T1000 (cell line): ENCODE data around the gene BCKDK.

Experiments
- DNase-seq: peaks from one replicate; lab custom pipeline; 2025; ENCODE audit warnings: mixed read lengths; lab: John Stamatoyannopoulos, UW

Gene BCKDK

DNA sequence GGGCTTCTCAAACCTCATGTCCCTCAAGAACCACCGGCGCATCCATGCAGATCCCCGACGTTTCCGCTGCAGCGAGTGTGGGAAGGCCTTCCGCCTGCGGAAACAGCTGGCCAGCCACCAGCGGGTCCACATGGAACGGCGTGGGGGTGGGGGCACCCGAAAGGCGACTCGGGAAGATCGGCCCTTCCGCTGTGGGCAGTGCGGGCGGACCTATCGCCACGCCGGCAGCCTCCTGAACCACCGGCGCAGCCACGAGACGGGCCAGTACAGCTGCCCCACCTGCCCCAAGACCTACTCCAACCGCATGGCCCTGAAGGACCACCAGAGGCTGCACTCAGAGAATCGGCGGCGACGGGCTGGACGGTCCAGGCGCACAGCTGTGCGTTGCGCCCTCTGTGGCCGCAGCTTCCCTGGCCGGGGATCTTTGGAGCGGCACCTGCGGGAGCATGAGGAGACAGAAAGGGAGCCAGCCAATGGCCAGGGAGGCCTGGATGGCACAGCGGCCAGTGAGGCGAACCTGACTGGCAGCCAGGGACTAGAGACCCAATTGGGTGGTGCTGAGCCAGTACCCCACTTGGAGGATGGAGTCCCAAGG, 28.1 kb upstream of the BCKDK start:
- DNase-seq = no peak

GRCh38 chr16:31080756-31081419, 27.3 kb upstream of the BCKDK start:
- DNase-seq = no peak

- no peak for DNase-seq
Observed at GRCh38 chr16:31081428-31082351, 26.5 kb upstream of the BCKDK start.

DNA sequence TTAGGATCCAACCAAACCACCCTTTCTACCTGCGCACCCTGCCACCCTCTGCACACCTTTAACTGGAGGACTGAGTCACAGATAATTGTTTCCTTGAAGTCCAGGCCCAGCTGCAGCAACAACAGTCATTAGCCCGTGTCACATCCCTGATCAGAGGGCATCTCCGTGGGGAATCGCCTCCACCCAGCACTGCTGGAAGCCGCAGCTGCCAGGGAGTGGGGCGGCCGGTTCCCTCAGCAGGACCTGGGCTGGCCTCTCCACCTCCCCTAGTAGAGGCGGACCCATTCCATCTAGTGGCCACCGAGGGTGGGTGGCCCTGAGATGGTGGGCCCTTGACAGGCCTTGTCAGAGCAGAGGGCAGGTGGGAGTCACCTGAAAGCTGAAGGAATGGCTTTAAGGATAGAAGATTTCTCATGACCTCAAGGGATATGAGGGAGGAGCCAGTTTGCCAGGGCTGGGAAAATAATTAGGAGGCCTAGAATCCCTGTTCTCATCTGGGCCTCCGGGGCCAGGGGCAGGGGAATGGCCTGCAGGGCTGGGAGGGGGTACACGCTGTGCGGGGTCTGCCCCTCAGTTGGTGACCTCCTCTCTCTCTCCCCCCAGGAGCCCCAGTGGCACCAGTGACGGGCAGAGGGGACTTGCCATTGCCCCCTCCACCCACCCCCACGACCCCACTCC, 25.7 kb upstream of the BCKDK start:
- no peak for DNase-seq

DNA sequence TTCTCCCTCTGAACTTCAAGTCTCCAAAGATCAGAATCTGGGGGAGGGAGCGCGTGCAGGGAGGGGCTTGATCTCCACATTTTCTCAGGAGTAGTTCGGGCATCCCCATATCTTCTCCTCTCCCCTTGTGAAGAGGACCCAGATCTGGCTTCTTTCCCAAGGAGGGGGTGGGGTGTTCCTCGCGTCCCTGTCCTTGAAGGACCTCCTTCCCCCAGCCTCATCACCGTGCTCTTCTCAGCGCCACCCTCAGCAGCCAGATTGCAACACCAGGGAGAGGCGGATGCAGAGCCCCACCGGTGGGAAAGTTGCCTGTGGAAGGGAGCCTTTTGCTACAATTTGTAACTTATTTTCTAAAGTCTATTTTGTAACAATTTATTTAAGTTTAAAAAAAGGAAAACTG, 25.1 kb upstream of the BCKDK start:
- no peak for DNase-seq

- no peak for DNase-seq
Observed at GRCh38 chr16:31083556-31083955, 24.6 kb upstream of the BCKDK start.

- DNase-seq = no peak
Observed at GRCh38 chr16:31083981-31084380, 24.2 kb upstream of the BCKDK start.

DNA sequence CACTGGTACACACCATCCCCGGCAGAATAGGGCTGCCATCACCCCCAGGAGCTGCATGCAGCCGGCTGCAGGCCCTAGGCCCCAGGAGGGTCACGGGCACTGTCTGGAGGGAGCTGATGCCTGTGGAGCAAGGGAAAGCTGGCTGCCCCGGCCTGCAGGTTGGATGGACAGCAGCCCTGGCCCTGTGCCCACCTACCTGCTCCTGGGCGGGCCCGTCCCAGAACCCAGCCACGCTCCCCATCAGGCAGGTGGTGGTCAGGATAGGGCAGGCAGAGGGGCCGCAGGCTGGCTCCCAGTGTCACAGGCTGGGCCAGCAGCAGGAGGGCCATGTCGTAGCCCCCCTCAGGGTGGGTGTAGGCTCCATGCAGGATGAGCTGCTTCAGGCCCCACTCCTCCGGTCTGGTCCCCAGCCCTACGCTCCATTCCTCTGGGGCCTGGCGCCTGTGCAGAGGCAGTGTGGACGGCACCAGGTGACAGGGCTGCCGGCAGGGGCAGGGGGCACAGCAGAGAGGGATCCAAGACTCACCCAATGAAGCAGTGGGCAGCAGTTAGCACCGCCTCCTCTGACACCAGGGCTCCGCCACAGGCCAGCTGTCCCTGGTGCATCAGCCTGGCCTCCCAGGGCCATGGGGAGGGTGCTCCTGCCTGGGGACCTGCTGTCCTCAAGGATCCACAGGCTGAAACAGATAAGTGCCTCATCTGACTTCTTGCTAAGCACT, 23.4 kb upstream of the BCKDK start:
- no peak for DNase-seq

GRCh38 chr16:31085411-31085810, 22.8 kb upstream of the BCKDK start:
- DNase-seq = no peak

GRCh38 chr16:31085873-31086628, 22.1 kb upstream of the BCKDK start:
- no peak for DNase-seq

DNA sequence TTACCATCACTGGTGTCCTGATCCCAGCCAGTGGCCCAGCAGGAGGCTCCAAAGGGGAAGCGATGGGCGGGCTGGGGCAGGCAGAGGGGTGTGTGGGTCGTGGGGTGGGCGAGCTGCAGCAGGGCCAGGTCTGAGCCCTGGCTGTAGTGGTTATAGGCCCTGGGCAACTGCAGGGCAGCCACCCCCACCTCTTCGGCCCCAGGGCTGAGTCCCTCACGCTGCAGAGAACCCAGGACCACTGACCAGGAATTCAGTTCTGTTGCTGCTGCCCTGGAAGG, 21.6 kb upstream of the BCKDK start:
- DNase-seq = no peak

DNA sequence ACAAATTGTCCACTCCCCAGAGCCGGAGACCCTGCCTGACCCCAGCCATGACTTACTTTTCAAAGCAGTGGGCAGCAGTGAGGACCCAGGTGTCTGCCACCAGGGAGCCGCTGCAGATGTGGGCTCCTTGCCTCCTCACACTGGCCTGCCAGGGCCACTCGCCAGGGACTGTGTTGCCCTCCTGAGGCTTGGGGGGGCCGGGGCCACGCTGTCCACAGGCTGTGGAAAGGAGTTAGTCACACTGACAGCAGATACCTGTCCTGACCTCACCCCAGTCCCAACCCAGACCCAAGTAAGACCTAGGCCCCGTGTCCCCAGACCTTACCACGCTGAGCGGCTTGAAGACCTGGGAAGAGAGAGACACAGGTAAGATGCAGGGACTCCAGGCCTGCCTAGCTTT, 20.7 kb upstream of the BCKDK start:
- no peak for DNase-seq

GRCh38 chr16:31087971-31088370, 20.2 kb upstream of the BCKDK start:
- DNase-seq = no peak

DNA sequence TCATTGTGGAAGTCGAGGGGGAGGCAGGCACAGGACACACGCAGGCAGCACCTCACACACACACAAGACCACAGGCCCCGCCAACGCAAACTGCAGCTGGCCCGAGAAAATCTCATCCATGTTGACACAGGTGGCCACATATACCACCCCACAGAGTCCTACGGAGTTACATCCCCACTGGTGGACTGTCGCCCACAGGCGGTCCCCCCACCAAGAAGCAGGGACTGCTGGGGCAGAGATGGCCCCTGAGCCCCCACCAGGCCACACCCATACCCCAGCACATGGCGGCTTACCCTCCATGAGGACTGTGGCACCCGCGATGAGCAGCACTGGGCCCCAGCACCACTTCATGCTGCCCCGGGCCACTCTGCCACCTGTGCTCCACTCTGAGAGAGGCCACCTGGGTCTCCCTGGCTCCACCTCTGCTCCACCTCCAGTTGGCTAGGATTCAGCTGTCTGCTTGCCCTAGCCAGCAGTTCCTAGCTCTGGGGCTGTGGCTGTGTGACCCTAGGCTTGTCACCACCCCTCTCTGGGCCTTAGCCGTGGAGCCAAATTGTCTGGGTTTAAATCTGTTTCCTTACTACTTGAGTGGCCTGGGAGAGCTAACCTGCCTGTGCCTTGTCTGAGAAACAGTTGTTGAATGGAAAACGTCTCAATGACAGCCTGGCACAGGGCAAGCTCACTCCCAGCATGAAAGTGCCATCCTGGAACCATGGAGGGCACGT, 19.6 kb upstream of the BCKDK start, which contains the start of gene PRSS53:
TSS of gene PRSS53 (minus strand) at position 485 of the 725 bp plus-strand sequence. CDS start at position 351, 134 bp downstream.
- no peak for DNase-seq

DNA sequence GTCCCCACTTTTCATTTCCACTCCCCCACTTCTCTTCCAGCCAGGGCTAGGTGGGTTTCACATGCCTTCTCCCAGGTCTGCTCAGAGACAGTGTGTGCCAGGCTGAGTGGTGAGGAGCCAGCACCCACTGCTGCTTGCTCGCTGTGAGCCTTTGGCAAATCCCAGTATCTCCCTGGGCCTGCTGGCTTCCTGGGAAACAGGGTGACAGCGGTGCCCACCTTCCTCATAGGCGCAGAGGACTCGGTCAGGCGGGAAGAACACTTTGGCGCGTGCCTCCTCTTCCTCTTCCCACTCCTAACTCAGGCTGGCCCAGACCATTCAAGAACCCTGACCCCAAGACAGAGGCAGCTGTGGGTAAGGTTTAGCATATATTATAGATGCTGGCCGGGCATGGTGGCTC, 19.0 kb upstream of the BCKDK start:
- no peak for DNase-seq

GRCh38 chr16:31090540-31090939, 17.6 kb upstream of the BCKDK start:
- no peak for DNase-seq

- DNase-seq = no peak
Observed at GRCh38 chr16:31092330-31092729, 15.9 kb upstream of the BCKDK start.

- peak; percentile 48 for DNase-seq
Observed at GRCh38 chr16:31093132-31093703, 15.0 kb upstream of the BCKDK start.

DNA sequence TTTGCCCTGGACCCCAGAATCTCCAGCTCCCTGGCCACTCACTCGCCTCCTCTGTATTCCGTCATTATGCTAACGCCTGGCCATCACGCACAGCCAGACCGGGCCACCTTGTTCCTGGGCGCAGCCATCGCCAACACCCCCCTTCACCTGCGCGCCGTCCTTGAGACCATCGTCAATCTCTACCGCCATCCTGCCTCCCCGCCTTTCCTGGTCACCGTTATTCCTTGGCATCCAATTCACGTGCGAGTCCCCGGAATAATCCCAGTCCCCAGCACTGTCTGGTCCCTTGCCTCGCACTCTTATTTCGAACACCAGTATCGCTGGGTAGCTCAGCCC, 14.1 kb upstream of the BCKDK start:
- no peak for DNase-seq

DNA sequence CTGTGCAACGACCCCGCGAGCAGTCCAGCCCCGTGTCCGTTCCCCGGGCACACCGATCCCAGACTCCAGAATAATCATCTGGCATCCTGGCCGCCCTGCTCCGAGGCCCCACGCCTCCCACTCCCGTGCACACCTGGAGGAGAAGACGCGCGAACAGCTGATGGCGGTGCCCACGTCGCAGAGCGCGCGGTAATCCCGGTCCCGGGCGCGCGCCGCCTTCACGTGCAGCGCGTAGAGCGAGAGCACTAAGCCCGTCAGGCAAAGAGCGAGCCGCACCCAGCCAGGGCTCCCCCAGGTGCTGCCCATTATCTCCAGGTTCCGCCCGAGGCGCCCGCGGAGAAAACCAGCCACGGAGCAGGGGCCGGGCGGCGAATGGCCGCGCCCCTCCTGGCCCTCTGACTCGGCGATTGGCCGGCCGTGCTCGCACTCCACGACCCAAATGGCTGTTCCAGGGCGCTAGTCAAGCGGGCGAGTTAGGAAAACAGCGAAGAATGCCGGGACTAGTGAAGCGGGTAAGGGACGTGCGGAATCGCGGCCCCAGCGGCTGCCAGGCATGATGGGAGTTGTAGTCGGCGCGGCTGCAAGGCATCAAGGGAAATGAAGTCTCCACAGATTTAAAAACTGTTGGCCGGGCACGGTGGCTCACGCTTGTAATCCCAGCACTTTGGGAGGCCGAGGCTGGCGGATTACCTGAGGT, 13.6 kb upstream of the BCKDK start, which contains the start of gene VKORC1:
TSS of gene VKORC1 (minus strand) at position 374 of the 697 bp plus-strand sequence. CDS start at position 306, 68 bp downstream.
- peak; percentile 95 for DNase-seq
